CD4-positive, alpha-beta T cell treated with Interleukin-15 for 4 hours (primary cell): Measurements from ENCODE around the gene CROCC.

ENCODE experiments used
- DNase-seq: peaks from one replicate; pipeline ENCODE4 v3.0.0-alpha.2; 2020; ENCODE audit warnings: low spot score

CROCC gene

DNA sequence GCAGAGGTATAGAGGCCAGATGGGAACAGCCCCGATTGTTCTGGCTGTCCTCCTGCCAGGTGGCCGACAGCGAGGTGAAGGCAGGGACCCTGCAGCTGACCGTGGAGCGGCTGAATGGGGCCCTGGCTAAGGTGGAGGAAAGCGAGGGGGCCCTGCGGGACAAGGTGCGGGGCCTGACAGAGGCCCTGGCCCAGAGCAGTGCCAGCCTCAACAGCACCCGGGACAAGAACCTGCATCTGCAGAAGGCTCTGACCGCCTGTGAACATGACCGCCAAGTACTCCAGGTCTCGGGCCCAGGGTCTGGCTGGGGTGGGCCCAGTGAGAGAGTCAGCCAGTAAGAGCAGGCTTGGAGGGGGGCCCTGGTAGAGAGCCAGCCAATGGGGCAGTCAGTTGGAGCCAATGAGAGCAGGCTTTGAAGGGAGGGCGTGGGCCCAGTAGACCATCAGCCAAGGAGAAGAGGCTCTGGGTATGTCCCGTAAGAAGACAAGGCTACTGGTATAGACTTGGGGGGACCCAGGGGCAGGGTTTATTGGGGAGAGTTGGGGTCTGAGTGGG, 47.4 kb downstream of the CROCC start:
- no peak for DNase-seq

DNA sequence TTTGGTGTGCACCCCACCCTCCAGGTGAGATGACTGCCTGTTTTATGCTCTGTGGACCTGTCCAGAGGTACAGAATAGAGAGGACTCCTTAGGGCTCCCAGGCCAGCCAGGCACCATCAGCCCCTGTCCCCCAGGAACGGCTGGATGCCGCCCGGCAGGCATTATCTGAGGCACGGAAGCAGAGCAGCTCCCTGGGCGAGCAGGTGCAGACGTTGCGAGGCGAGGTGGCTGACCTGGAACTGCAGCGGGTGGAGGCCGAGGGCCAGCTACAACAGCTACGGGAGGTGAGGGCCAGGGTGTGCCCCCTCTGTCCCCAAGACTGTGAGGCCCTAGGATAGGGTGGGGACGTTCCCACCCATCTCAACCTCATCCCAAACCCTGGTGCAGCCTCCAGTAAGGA, 47.9 kb downstream of the CROCC start:
- no peak for DNase-seq

DNA sequence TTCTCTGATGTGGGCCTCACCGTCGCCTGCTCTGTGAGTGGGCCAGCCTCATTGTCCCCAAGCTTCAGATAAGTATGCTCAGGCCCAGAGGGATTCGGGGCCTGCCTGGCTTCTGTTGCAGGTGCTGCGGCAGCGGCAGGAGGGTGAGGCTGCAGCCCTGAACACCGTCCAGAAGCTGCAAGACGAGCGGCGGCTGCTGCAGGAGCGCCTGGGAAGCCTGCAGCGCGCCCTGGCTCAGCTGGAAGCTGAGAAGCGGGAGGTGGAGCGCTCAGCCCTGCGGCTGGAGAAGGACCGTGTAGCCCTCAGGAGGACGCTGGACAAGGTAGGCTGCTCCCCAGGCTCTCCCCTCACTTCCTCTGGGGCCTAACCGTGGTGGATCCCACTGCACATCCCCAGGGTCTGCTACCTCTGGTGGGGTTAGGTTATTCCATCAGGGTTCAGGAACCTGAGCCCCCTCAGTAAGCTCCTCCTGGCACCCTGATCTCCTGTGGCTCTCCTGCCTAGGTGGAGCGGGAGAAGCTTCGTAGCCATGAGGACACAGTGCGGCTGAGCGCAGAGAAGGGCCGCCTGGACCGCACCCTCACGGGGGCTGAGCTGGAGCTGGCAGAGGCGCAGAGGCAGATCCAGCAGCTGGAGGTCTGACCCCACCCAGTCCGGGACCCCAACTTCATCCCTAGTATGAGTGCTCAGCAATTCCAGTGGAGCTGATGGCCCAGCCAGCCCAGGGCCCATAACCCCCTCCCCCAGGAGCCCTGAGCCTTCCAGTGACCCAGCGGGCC, 48.6 kb downstream of the CROCC start:
- no peak for DNase-seq

DNA sequence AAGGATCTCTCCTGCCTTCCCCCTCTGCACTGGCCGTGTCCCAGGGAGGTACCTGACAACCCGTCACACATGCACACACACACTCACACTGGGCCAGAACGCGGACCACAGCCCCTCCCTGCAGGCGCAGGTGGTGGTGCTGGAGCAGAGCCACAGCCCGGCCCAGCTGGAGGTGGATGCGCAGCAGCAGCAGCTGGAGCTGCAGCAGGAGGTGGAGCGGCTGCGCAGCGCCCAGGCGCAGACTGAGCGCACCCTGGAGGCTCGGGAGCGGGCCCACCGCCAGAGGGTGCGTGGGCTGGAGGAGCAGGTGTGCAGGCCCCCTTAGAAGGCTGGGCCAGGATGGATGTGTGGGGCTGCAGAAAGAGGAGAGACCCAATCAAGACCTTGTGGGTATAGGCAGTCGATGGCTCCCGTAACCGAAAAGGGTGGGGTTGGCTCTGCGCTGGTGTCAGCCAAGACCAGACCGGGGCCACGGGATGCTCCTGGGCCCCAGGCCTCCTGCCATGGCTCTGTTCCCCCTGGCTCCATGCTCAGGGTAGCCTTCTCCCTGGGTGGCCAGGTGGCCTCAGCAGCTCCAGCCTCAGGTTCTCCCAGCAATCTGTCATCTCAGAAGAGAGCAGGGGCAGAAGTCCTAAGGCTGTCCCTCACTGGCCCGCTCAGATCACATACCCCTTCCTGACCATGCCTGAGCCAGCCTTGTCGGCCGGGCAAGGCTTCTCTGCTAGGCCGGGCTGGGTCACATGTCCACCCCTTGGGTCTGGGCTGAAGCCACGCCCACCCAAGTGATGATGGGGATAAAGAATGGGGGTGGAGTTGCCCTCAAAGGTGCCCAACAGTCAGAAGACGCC, 49.8 kb downstream of the CROCC start:
- no peak for DNase-seq

DNA sequence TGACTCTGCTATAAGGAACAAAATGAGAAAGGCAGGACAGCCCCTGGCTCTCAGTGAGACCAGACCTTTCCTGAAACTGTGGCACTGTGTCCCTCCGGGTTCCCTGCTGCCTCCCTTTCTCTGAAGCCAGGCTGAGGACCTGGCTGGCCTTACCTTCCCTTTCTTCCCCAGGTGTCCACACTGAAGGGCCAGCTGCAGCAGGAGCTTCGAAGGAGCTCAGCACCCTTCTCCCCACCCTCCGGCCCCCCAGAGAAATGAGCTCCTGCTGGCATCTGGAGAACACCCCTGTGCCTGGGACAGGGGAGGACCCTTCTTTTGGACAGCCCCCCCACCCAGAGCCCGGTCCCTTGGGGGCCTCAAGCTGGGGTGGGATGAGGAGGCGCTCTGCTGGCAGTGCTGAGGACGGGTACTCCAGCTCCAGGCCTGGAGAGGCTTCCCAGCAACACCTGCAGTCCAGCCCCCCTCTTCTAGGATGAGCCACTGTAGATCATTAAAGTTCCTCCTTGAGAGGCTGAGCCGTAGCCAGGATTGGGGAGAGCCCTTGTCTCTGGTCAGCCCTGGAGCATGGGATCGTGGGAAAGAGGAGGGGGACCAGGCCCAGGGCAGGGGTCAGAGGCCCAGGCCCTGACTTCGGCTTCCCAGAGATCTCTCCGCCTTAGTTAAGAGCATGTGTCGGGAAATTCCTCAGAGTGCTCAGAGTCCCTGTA, 50.6 kb downstream of the CROCC start:
- DNase-seq, result no peak

DNA sequence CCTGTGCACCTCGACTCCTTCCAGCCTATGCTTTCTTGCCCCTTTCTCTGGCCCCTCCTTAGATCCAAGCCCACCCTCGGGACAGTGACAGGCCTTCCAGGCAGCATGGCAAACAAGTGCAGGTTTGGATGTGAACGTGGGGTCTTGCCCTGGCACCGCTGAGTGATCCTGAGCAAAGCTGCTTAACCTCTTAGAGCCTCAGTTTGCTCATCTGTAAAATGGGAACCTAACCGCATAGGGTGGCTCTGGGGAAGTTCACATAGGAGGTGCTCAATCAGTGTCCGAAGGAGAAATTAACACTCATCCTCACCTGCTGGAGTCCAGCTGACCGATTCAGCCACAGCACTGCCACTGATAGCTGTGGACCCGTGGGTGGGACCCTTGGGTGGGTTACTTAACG, 51.5 kb downstream of the CROCC start:
- DNase-seq, result no peak

DNA sequence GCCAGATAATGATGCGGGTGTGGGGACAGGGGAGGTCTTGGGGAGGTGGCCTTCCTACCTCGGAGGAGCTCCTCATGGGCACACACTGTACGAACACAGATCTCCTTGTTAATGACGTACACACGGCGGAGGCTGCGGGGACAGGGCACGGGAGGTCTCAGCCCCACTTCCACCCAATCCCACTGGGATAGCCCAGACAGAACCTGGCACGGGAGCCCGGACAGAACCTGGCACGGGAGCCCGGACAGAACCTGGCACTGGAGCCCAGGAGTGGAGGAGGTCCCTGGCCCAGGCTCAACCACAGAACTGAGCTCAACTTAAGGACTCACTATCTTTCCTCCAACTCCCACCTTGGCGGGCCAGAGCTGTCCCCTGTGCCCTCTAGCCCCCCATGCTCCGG, 53.5 kb downstream of the CROCC start:
- DNase-seq, result no peak

DNA sequence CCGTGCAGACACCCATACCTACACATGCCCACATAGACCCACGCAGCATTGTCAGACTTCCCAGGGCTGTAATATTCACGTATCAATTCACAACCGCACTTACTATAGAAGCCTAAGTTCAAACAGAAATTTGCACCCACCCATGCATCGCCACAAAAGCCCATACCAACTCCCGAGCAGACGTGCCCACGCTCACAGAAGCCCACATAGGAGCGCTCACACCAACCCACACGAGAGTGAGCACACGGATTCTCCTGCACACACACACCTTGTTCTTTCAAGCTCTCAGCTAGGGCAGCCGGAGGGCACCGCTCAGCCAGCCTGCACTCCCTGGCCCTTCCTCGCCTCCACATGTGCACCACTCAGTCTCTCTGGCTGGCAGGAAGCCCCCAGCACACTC, 54.1 kb downstream of the CROCC start:
- DNase-seq, result no peak

DNA sequence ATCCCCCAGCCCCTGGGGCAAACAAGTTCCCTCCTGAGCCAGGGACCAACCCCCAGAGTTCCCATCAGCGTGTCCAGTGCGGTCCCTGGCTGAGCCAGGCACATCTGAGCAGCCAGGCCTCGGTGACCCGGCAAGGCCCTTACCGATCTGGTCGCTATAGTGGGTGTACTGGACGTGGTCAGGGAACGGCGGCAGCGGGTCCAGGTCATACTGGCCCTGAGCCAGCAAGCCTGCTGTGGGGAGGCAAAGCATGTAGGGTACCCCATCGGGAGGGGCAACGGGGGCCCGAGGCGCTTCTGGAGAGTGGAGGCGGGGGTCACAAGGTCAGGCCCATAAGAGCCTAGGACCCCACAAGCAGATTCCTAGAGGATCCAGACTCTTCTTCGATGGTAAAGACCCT, 55.2 kb downstream of the CROCC start:
- DNase-seq, result no peak

DNA sequence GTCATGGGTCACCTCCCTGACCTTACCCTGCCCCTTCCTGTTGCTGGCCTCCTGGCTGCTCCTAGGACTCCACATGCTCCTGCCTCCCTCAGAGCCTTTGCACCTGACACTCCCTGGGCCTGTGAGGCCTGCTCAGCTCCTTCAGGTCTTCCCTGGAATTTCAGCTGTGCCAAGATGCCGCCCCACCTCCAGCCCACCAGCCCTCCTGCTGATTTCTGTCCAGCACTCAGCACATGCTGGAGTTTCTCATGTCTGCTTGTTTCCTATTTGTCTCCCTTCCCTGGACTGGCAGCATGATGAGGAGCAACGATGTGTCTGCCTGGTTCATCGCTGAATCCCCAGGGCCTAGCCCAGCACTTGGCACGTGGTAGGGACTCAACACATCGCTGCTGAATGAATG, 55.6 kb downstream of the CROCC start:
- no peak for DNase-seq

DNA sequence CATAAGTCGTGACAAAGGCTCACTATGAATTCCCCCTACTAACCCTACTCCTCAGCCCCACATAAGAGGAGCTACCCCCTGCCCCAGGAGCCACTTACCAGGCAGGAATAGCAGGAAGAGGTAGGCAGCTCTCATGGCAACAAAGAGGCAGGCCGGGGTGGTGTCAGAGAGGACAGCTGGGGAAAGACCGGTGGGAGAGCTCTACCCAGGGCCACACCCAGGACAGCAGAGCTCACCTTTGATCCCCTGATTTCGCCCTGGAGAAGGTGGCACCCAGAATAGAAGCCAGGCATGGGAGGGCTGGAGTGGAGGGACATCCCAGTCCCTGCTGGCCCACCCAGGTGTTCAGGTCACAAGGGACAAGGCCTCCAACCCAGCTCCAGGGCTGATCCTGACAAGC, 56.4 kb downstream of the CROCC start:
- no peak for DNase-seq

DNA sequence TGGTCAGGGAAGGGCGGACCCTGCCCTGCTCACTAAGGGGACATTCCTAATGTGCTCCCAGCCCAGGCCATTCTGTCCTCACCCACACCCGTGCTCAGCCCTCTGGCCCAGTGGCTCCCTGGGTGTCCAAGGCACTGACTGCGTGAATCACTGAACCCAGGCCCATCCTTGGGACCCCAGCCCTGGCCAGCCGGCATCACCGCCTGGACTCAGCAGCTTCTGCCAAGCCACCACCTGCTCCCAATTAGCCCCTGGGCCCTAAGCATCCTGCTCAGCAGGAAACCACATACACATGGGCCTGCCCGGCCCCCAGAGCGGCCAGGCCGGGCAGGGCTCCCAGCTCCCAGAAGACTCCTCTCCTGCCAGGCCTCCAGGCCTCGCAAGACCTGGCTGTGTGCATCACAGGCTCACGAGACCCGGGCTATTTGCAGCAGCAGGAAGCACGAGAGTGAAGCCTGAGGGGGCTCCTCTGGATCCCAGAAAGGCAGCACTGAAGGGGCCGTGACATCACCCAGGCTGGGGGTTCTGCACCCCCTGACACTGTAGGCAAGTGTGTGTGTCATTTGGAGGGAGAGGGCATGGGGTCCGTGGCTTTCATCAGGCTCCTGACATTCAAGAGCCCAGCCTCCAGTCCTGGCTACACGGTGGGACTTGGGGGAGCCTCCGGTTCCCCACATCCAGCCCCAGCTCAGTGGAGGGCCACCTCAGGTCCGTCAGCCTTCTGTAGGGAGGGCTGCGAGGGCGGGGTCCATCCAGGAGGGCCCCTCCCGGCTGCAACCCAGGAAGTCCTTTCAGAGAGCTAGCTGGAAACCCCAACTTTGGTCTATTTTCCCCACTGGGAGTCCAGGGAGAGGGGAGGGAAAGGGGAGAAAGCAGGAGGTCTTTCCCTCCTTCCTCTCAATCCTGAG, 57.1 kb downstream of the CROCC start:
- no peak for DNase-seq

DNA sequence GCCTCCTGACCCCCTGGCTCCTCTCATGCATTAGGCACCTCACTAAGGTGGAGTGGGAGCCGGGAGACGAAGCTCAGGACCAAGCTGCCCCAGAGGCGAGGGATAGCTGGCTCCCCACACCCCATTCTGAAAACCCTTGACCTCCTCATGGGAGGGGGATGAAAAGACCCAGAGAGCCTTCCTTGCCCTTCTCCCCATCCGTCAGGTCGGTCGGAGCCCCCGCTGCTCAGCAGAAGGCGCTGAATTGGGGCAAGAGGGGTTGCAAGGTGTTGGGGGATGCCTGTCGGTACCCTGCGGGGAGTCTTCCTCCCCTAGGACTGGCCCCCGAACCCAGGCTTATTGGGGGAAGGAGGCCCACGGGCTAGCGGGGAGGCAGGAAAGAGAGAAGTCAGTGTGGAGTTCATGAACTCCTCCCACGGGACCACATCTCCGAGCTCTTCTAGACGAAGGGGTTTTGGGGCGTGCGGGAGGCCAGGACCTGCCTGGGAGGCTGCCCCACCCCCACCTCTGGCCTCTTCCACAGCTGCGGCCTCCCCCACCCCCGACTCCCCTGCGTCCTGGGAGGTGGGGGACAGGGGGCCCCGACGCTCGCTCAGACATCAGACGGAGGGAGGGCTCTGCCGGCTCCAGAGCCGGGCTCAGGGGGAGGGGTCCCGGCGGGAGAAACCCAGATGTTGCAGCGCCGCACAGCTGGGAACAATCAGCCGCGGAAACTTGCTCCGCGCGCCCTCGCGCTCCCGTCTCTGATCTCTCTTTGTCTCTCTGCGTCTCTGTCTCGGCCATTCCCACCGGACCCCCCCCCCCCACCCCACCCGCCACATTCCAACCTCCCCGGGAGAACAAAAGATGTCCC, 58.0 kb downstream of the CROCC start:
- no peak for DNase-seq

DNA sequence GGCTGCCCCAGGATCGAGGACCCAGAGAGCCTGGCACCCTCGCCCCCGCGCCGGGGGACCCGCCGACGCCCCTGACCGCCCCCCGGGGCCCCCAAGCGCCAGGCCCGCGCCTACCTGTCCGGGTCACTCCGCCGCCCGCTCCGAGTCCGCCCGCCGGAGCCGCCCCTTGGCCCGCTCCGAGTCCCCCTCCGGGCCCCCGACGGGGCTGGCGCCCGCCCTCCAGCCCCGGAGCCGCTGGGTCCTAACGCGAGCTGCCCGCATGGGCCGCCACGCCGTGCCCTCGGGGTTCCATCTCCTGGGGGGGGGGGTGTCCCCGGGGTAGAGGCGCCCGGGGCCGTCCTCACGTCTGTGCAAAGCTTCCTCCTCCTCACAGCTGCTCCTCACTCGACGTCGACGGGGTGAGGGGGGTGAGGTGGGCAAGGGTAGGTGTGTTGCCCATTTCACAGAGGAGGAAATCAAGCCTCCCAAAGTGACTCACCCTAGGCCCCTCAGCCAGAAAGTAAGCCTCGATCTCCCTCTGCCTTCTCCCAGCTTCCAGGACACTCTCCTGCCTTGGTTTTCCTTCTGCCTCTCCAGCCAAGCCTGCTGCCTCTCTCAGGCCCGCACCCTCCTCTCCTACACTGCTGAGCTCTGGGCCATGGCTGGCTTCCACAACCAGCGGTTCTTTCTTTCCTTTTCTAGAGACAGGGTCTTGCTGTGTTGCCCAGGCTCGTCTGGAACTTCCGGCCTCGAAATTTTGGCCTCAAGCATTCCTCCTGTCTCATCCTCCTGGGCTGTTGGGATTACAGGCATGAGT, 58.9 kb downstream of the CROCC start, which contains the start of gene MFAP2:
TSS of gene MFAP2 (minus strand) at position 148 of the 796 bp plus-strand sequence. CDS start 2,347 bp downstream, outside the sequence.
- DNase-seq, result no peak

DNA sequence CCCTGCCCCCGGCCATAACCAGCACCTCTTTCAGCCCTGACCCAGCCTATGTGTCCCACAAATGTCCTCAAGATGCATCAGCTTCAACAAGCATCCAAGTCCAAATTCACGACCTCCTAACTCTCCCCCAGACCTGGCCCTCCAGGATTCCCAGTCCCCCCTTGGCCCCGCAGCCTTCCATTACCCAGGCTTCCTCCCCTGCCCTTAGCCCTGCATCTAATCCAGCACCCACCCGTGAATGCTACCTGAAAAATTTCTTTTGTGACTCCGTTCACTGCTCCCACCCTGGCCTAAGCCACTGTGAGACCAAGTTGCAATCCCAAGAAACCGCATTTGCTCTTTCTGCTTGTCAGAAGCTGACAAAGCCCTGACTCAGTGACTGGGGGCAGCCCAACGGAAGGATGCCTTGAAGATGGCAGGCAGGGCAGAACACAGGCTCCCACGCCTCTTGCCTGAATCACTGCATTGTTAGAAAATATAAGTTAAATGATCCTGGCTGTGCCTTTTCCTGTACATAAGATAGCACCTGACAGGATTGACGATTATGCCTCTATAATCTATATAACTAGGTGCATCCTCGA, 59.6 kb downstream of the CROCC start:
- no peak for DNase-seq

DNA sequence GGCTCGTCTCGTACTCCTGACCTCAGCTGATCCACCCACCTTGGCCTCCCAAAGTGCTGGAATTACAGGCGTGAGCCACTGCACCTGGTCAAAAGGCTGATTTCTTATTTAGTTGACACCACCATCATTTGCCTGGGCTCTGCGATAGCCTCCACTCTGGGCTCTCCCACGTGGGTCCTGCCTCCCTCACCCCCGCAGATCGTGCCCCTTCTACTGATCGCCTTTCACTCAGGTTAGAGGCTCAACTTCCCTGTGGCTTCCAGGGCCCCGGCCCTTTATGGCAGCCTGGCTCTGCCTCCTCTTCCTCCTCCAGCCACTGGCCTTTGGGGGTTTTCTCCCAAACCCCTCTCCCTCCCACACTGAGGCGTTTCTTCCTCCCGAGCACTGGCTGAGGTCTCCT, 61.2 kb downstream of the CROCC start:
- no peak for DNase-seq

DNA sequence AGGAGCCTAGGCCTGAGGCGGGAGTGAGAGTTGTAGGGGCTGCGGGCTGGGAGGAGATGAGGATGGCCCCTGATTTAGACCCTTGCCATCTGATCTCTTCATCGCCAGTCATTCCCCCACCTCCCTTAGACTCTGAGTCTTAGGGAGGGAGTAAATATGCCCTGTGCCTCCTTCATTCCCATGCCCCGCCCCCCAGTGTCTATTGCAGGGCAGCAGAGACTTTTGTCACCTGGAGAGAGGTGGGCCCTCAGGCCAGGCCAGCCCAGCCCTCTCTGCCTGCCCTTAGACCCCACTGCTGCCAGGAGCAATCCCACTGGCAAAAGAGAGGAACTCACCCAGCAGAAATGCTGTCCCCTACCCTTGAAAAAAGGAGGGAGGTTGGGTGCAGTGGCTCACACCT, 61.9 kb downstream of the CROCC start:
- DNase-seq, result no peak

DNA sequence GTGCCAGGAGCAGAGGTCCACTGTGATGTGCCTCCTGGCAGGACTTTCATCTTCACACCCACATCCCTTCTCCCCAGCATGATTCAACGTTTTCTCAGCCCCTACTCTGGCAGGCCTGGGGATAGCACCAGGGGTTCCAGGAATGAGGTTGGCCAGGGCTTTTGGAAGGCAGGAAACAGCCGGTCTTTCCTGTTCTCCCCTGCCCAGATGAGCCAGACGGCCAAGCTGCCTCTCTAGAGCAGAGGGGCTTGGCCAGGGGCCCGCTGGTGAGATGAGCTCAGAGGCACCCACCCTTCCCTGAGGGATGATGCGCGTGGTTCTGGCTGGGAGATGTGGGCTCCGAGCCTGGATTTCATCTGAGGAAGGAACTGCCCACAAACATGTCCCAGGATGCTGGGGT, 63.0 kb downstream of the CROCC start:
- no peak for DNase-seq

DNA sequence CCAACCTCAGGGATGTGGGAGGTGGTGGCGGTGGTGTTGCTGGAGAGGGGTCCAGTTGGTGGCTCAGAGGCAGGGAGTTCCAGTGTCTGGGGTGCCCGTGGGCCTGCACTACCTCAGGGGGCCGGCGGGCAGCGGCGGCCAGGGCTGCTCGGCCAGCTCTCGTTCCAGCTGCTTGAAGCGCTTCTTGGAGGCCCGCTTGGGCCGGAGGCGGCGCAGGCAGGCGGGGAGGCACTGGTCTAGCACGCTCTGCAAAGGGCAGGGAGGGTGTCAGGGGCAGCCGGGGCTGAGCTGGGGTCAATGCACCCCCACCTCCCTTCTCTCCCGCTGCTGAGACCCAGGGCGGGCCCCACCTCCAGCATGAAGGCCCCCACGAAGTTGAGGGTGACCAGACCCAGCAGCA, 64.4 kb downstream of the CROCC start:
- DNase-seq, result no peak
